K562 (cell line): ENCODE data around the gene GABRE. TPM values are rescaled to one million over a fixed set of nuclear protein-coding genes. Genes with fewer than 3 reads are reported as not detected.

Source experiments
- E2F8 ChIP-seq: fragments of 450-650 bp; IDR thresholded peaks from 2 replicates; pipeline ENCODE4 v1.7.1; 2018; ENCODE audit warnings: mild to moderate bottlenecking, low read depth; ENCODE audit not compliant: partially characterized antibody
- E4F1 ChIP-seq: fragments of 250-450 bp; sonication (Bioruptor Pico); IDR thresholded peaks from 2 replicates; pipeline ENCODE4 v1.5.0; 2021; ENCODE audit warnings: mild to moderate bottlenecking, borderline replicate concordance
- EGR1 ChIP-seq: fragments of 450-650 bp; conservative IDR thresholded peaks from 2 replicates; pipeline ENCODE4 v1.6.1; 2017; ENCODE audit warnings: mild to moderate bottlenecking
- MBD2 ChIP-seq: sonication (generic); IDR thresholded peaks from 2 replicates; pipeline ENCODE4 v1.6.1; 2016; ENCODE audit warnings: low read depth, borderline replicate concordance
- MTA1 ChIP-seq: fragments of 450-650 bp; IDR thresholded peaks from 2 replicates; pipeline ENCODE4 v1.6.1; 2017; ENCODE audit warnings: borderline replicate concordance
- TBL1XR1 ChIP-seq, 2 experiments: IDR thresholded peaks; 2 replicates each; pipeline ENCODE4 v1.6.1; 2012; ENCODE audit warnings: improper control_type of control experiment in 2 of 2, low read length in 2 of 2, mild to moderate bottlenecking in 1 of 2
- ZBTB8A ChIP-seq: fragments of 450-650 bp; IDR thresholded peaks from 2 replicates; pipeline ENCODE4 v1.6.1; 2018; ENCODE audit warnings: mild to moderate bottlenecking, moderate library complexity; ENCODE audit not compliant: partially characterized antibody
- ZFP1 ChIP-seq: fragments of 450-650 bp; formaldehyde crosslinking; IDR thresholded peaks from 2 replicates; pipeline ENCODE4 v1.4.0; 2020; ENCODE audit warnings: mild to moderate bottlenecking, mixed read lengths
- polyA plus RNA-seq, 8 experiments: library from polyadenylated mRNA; depleted of rRNA in 4 of 8; stranded (reverse) in 5 of 8; unstranded in 3 of 8; fragments of >200 nt; fragmentation: Nextera tagmentation in 2 of 8; fragmentation: Illumina TruSeq in 1 of 8; extraction: Ambion mirVana in 2 of 8; extraction: Trizol in 1 of 8; gene quantifications; 2 replicates each; pipeline versions ENCODE4 v1.2.1 to v1.2.3, GENCODE V29; 2011 to 2014; ENCODE audit warnings: inconsistent platforms in 1 of 8, missing spikeins in 1 of 8
- total RNA-seq, 7 experiments: library from RNA; depleted of rRNA in 6 of 7; stranded (reverse); fragments of >200 nt in 6 of 7; fragmentation: Illumina TruSeq in 2 of 7; extraction: Trizol in 2 of 7; gene quantifications; 2 replicates each; pipeline versions ENCODE4 v1.2.1 to v1.2.3, GENCODE V29; 2011 to 2021; ENCODE audit warnings: low replicate concordance in 1 of 7
- TF ChIP-seq, protein P1 (sequence below), 2 experiments: fragments of 450-650 bp; IDR thresholded peaks; 2 replicates each; pipeline ENCODE4 v1.6.1; 2016; ENCODE audit warnings: mild to moderate bottlenecking in 2 of 2, borderline replicate concordance in 1 of 2, low read depth in 1 of 2, moderate library complexity in 1 of 2
- TF ChIP-seq, protein P2 (sequence below): sonication (generic); IDR thresholded peaks from 2 replicates; pipeline ENCODE4 v1.6.1; 2016
- TF ChIP-seq, protein P3 (sequence below): fragments of 250-450 bp; sonication (Bioruptor Pico); IDR thresholded peaks from 2 replicates; pipeline ENCODE4 v1.8.0; 2022; ENCODE audit warnings: moderate library complexity, mild to moderate bottlenecking, inconsistent platforms

The GABRE gene
- total and polyA plus RNA-seq, 9 of the 15 experiments (the other 6 are each of a cell fraction or from before 2014, with no cell fraction given) = 23.1 to 456 (median 148) TPM

GRCh38 chrX:151984328-151984727 lies 9.9 kb upstream of the GABRE start (continued):
- TF ChIP-seq, protein P1, sequence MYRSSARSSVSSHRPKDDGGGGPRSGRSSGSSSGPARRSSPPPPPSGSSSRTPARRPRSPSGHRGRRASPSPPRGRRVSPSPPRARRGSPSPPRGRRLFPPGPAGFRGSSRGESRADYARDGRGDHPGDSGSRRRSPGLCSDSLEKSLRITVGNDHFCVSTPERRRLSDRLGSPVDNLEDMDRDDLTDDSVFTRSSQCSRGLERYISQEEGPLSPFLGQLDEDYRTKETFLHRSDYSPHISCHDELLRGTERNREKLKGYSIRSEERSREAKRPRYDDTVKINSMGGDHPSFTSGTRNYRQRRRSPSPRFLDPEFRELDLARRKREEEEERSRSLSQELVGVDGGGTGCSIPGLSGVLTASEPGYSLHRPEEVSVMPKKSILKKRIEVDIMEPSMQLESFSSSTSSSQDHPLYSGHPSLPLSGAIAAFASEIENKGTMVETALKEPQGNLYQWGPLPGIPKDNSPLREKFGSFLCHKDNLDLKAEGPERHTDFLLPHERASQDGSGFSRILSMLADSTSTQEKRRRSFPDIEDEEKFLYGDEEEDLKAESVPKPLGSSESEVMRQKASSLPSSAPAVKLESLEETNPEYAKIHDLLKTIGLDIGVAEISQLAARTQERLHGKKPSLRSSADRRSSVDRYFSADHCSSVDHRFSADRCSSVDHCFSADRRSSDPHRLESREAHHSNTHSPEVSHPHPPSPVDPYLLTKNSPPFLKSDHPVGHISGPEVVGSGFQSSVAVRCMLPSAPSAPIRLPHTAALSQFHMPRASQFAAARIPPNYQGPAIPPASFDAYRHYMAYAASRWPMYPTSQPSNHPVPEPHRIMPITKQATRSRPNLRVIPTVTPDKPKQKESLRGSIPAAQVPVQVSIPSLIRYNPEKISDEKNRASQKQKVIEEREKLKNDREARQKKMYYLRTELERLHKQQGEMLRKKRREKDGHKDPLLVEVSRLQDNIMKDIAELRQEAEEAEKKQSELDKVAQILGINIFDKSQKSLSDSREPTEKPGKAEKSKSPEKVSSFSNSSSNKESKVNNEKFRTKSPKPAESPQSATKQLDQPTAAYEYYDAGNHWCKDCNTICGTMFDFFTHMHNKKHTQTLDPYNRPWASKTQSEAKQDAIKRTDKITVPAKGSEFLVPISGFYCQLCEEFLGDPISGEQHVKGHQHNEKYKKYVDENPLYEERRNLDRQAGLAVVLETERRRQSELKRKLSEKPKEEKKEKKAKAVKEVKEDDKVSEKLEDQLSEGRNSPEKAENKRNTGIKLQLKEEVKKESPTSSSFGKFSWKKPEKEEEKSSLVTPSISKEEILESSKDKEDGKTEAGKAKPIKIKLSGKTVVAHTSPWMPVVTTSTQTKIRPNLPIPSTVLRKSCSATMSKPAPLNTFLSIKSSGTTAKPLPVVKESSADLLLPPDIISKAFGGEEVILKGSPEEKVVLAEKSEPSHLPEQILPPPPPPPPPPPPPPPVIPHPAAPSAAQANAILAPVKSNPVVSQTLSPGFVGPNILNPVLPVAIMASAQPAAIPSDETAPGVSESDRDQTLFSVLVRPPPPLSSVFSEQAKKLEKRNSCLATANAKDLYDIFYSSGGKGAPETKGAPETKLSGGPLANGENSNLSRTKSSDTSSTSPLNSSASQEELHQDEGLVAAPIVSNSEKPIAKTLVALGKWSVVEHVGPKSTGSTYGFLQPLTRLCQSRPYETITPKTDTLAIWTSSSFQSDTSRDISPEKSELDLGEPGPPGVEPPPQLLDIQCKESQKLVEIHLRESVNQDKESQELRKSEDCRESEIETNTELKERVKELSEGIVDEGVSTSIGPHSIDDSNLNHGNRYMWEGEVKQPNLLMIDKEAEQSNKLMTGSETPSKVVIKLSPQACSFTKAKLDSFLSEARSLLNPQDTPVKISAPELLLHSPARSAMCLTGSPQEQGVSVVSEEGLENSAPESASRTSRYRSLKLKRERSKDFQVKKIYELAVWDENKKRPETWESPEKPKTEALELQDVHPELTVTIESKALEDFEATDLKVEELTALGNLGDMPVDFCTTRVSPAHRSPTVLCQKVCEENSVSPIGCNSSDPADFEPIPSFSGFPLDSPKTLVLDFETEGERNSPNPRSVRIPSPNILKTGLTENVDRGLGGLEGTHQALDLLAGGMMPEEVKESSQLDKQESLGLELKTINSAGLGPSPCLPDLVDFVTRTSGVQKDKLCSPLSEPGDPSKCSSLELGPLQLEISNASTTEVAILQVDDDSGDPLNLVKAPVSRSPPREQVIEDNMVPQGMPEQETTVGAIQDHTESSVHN (IDR thresholded peaks at IDR 0.05; ENCODE audit: borderline replicate concordance in 1 of 2, low read depth in 1 of 2) = no peak
- no peak for TF ChIP-seq ZFP1 (CRISPR knock-in tag)
- TF ChIP-seq E4F1 (CRISPR knock-in tag) = no peak
- no peak for TF ChIP-seq MBD2
- TF ChIP-seq, protein P2, sequence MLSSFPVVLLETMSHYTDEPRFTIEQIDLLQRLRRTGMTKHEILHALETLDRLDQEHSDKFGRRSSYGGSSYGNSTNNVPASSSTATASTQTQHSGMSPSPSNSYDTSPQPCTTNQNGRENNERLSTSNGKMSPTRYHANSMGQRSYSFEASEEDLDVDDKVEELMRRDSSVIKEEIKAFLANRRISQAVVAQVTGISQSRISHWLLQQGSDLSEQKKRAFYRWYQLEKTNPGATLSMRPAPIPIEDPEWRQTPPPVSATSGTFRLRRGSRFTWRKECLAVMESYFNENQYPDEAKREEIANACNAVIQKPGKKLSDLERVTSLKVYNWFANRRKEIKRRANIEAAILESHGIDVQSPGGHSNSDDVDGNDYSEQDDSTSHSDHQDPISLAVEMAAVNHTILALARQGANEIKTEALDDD = no peak
- no peak for TF ChIP-seq ZBTB8A
- TF ChIP-seq TBL1XR1 (IDR thresholded peaks at IDR 0.05; ENCODE audit: low read length in 2 of 2) = 0 out of 4 replicates have a peak, but pooled peaks of 1 of the 2 experiments have one; percentile 24
- TF ChIP-seq EGR1 = peak; percentile 54
- no peak for TF ChIP-seq E2F8
- TF ChIP-seq MTA1 = no peak
- TF ChIP-seq, protein P3, sequence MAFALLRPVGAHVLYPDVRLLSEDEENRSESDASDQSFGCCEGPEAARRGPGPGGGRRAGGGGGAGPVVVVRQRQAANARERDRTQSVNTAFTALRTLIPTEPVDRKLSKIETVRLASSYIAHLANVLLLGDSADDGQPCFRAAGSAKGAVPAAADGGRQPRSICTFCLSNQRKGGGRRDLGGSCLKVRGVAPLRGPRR (CRISPR knock-in tag) = no peak
